LNCaP clone FGC (cell line): Measurements from ENCODE around the gene CHD2.
"Not testable (repeated sequence)": the region's sequence is repeated elsewhere in the genome, so short reads cannot be mapped to it uniquely, and the experiment has no call there.

ENCODE experiments used
- DNase-seq: peaks from one replicate; pipeline ENCODE4 v3.0.0-alpha.2; 2011; ENCODE audit warnings: low read depth
- H3K4me3 ChIP-seq: 2 replicates; pipeline ENCODE4 v1.5.1; 2011; ENCODE audit warnings: mild to moderate bottlenecking, low read depth, low read length, control low read depth
- CTCF ChIP-seq: IDR thresholded peaks from 2 replicates; pipeline ENCODE4 v1.5.1; 2012; ENCODE audit warnings: mild to moderate bottlenecking; ENCODE audit not compliant: control insufficient read depth, insufficient read depth; ENCODE audit errors: extremely low read depth

Gene CHD2

GRCh38 chr15:93037820-93038705, 137.9 kb downstream of the CHD2 start:
- no peak for TF ChIP-seq CTCF
- no peak overlapping the region for H3K4me3 ChIP-seq
- DNase-seq = no peak

GRCh38 chr15:93039562-93040287, 139.6 kb downstream of the CHD2 start:
- H3K4me3 ChIP-seq, DNase-seq: not testable (repeated sequence)

GRCh38 chr15:93040288-93041158, 140.4 kb downstream of the CHD2 start:
- DNase-seq = no peak
- TF ChIP-seq CTCF = no peak

GRCh38 chr15:93041159-93041547, 141.0 kb downstream of the CHD2 start:
- no peak overlapping the region for H3K4me3 ChIP-seq
- no peak for TF ChIP-seq CTCF
- no peak for DNase-seq

More at GRCh38 chr15:93040288-93041158, 140.4 kb downstream of the CHD2 start:
- no peak overlapping the region for H3K4me3 ChIP-seq

GRCh38 chr15:93042211-93042610, 142.1 kb downstream of the CHD2 start:
- TF ChIP-seq CTCF = no peak
- no peak for DNase-seq

GRCh38 chr15:93042691-93043378, 142.7 kb downstream of the CHD2 start:
- H3K4me3 ChIP-seq = no peak overlapping the region
- no peak for TF ChIP-seq CTCF
- no peak for DNase-seq

More at GRCh38 chr15:93042211-93042610, 142.1 kb downstream of the CHD2 start:
- H3K4me3 ChIP-seq = no peak overlapping the region
